Measurements from ENCODE around the gene NDUFV1. TPM values are rescaled to one million over a fixed set of nuclear protein-coding genes. Genes with fewer than 3 reads are reported as not detected.
"Not testable (repeated sequence)": the region's sequence is repeated elsewhere in the genome, so short reads cannot be mapped to it uniquely, and the experiment has no call there.

Gene NDUFV1
- polyA plus RNA-seq, 6 donors from 2014 or later = 110 to 165 (median 124) TPM

DNA sequence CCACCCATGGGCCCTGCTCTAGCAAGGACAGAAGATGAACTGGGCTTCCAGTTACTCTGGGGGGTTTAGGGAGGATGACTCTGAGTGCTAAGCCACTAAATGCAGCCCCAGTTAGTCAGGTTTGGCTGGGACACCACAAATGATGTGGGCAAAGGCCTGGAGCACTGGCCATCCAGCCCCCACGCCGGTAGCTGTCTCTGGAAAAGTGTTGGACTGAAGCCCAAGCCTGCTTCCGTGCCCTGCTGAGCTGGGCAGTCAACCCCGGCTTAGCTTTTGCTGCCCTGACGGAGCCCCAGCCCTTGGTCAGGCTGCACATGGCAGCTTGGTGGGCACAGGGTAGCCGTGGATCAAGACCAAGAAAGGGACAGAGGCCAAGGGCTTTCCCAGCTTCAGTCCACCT lies 28.8 kb upstream of the NDUFV1 start:
- peaks cover 11 to 28% (median 12%) of the 10 kb centered on the region in 3 donors for H3K27me3 Mint-ChIP-seq
- no peaks in the 10 kb centered on the region for H3K36me3 Mint-ChIP-seq

DNA sequence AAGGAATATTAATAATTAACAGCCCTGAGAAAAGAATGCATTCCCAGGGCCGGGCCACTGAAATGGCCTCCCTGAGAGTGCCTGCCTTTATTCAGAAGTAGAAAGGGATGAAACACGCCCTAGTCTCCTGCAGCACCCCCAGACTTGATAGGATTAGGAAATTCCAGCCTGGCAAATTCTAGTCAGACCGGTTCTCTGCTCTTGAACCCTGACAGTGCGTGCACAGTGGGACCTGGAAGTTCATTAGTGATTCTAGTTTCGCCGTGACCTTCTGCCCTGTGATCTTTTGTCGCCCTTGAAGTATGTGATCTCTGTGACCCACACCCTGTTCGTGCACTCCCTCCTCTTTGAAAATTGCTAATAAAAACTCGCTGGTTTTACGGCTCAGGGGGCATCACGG lies 25.3 kb upstream of the NDUFV1 start:
- Mint-ChIP-seq H3K9me3 (no peaks in the 10 kb centered on the region), H3K27ac (no peak overlapping the region), H3K36me3 (no peaks in the 10 kb centered on the region), H3K4me1 (peaks cover 52 to 58% (median 52%) of the 10 kb centered on the region in 3 donors), H3K4me3 (peak overlapping the region in 4 of 8 donors; percentile 15 to 84 (median 30)), H3K27me3 (peaks cover 4 to 11% (median 5%) of the 10 kb centered on the region in 3 donors)
- DNase-seq (no peak), ATAC-seq (ENCODE audit: low read depth in 2 of 2) (no peak)

More for the DNA sequence above, 28.8 kb upstream of the NDUFV1 start:
- DNase-seq = no peak
- Mint-ChIP-seq H3K9me3 (no peaks in the 10 kb centered on the region), H3K4me3 (no peak overlapping the region), H3K4me1 (peaks cover 27 to 33% (median 28%) of the 10 kb centered on the region in 3 donors), H3K27ac (no peak overlapping the region)
- no peak for ATAC-seq (ENCODE audit: low read depth in 2 of 2)

DNA sequence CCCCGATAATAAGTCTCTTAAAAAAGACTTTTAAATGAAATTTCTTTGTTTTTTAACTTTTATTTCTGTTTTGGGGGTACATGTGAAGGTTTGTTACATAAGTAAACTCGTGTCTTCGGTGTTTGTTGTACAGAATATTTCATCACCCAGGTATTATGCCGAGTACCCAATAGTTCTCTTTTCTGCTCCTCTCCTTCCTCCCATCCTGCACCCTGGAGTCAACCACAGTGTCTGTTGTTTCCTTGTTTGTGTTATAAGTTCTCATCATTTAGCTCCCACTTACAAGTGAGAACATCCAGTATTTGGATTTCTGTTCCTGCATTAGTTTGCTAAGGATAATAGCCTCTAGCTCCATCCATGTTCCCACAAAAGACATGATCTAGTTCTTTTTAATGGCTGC lies 24.7 kb upstream of the NDUFV1 start:
- Mint-ChIP-seq H3K4me3 (peak overlapping the region in 7 of 8 donors; percentile 8 to 90 (median 77)), H3K27ac (peak overlapping the region in 1 of 6 donors; percentile 89), H3K36me3 (no peaks in the 10 kb centered on the region), H3K4me1 (peaks cover 57 to 63% (median 57%) of the 10 kb centered on the region in 3 donors), H3K27me3 (peaks cover 0 to 6% (median 4%) of the 10 kb centered on the region in 3 donors), H3K9me3 (no peaks in the 10 kb centered on the region)
- no peak for ATAC-seq (ENCODE audit: low read depth in 2 of 2)
- no peak for DNase-seq

DNA sequence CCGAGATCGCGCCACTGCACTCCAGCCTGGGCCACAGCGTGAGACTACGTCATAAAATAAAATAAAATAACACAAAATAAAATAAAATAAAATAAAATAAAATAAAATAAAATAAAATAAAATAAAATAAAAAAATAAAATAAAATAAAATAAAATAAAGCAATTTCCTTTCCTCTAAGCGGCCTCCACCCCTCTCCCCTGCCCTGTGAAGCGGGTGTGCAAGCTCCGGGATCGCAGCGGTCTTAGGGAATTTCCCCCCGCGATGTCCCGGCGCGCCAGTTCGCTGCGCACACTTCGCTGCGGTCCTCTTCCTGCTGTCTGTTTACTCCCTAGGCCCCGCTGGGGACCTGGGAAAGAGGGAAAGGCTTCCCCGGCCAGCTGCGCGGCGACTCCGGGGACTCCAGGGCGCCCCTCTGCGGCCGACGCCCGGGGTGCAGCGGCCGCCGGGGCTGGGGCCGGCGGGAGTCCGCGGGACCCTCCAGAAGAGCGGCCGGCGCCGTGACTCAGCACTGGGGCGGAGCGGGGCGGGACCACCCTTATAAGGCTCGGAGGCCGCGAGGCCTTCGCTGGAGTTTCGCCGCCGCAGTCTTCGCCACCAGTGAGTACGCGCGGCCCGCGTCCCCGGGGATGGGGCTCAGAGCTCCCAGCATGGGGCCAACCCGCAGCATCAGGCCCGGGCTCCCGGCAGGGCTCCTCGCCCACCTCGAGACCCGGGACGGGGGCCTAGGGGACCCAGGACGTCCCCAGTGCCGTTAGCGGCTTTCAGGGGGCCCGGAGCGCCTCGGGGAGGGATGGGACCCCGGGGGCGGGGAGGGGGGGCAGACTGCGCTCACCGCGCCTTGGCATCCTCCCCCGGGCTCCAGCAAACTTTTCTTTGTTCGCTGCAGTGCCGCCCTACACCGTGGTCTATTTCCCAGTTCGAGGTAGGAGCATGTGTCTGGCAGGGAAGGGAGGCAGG lies 23.2 kb upstream of the NDUFV1 start, which contains the start of gene GSTP1:
Gene GSTP1 (plus strand): TSS at position 566 of the 958 bp plus-strand sequence. CDS start 32 bp downstream, at position 598.
- Mint-ChIP-seq H3K4me1 (peaks cover 68 to 79% (median 73%) of the 10 kb centered on the region in 3 donors), H3K27ac (peak within 1 kb of the TSS; percentile 66 to 97 (median 91)), H3K9me3 (peaks cover 0 to 3% (median 0%) of the 10 kb centered on the region in 7 donors), H3K36me3 (no peaks in the 10 kb centered on the region), H3K27me3 (peaks cover 0 to 4% (median 0%) of the 10 kb centered on the region in 3 donors), H3K4me3 (peak within 1 kb of the TSS; percentile 64 to 96 (median 88))
- peak; percentile 66 for DNase-seq
- peak; percentile 46 to 52 for ATAC-seq (ENCODE audit: low read depth in 2 of 2)

DNA sequence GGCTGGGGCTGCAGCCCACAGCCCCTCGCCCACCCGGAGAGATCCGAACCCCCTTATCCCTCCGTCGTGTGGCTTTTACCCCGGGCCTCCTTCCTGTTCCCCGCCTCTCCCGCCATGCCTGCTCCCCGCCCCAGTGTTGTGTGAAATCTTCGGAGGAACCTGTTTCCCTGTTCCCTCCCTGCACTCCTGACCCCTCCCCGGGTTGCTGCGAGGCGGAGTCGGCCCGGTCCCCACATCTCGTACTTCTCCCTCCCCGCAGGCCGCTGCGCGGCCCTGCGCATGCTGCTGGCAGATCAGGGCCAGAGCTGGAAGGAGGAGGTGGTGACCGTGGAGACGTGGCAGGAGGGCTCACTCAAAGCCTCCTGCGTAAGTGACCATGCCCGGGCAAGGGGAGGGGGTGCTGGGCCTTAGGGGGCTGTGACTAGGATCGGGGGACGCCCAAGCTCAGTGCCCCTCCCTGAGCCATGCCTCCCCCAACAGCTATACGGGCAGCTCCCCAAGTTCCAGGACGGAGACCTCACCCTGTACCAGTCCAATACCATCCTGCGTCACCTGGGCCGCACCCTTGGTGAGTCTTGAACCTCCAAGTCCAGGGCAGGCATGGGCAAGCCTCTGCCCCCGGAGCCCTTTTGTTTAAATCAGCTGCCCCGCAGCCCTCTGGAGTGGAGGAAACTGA lies 22.4 kb upstream of the NDUFV1 start:
- Mint-ChIP-seq H3K27me3 (peaks cover 0 to under 1% (median 0%) of the 10 kb centered on the region in 3 donors), H3K4me1 (peaks cover 68 to 74% (median 74%) of the 10 kb centered on the region in 3 donors), H3K4me3 (peak overlapping the region; percentile 61 to 92 (median 81)), H3K9me3 (peaks cover 0 to 3% (median 0%) of the 10 kb centered on the region in 7 donors), H3K27ac (peak overlapping the region; percentile 66 to 97 (median 90)), H3K36me3 (no peaks in the 10 kb centered on the region)
- ATAC-seq (ENCODE audit: low read depth in 2 of 2) = no peak
- peak; percentile 23 for DNase-seq

DNA sequence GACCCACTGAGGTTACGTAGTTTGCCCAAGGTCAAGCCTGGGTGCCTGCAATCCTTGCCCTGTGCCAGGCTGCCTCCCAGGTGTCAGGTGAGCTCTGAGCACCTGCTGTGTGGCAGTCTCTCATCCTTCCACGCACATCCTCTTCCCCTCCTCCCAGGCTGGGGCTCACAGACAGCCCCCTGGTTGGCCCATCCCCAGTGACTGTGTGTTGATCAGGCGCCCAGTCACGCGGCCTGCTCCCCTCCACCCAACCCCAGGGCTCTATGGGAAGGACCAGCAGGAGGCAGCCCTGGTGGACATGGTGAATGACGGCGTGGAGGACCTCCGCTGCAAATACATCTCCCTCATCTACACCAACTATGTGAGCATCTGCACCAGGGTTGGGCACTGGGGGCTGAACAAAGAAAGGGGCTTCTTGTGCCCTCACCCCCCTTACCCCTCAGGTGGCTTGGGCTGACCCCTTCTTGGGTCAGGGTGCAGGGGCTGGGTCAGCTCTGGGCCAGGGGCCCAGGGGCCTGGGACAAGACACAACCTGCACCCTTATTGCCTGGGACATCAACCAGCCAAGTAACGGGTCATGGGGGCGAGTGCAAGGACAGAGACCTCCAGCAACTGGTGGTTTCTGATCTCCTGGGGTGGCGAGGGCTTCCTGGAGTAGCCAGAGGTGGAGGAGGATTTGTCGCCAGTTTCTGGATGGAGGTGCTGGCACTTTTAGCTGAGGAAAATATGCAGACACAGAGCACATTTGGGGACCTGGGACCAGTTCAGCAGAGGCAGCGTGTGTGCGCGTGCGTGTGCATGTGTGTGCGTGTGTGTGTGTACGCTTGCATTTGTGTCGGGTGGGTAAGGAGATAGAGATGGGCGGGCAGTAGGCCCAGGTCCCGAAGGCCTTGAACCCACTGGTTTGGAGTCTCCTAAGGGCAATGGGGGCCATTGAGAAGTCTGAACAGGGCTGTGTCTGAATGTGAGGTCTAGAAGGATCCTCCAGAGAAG lies 21.6 kb upstream of the NDUFV1 start:
- Mint-ChIP-seq H3K4me3 (peak overlapping the region; percentile 61 to 92 (median 81)), H3K9me3 (peaks cover 0 to 3% (median 0%) of the 10 kb centered on the region in 7 donors), H3K27me3 (no peaks in the 10 kb centered on the region), H3K36me3 (no peaks in the 10 kb centered on the region), H3K4me1 (peaks cover 64 to 74% (median 70%) of the 10 kb centered on the region in 3 donors), H3K27ac (peak overlapping the region; percentile 51 to 97 (median 91))
- peak; percentile 57 for DNase-seq
- ATAC-seq (ENCODE audit: low read depth in 2 of 2) = peak; percentile 9 to 13

DNA sequence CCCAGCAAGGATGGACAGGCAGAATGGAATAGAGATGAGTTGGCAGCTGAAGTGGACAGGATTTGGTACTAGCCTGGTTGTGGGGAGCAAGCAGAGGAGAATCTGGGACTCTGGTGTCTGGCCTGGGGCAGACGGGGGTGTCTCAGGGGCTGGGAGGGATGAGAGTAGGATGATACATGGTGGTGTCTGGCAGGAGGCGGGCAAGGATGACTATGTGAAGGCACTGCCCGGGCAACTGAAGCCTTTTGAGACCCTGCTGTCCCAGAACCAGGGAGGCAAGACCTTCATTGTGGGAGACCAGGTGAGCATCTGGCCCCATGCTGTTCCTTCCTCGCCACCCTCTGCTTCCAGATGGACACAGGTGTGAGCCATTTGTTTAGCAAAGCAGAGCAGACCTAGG lies 20.8 kb upstream of the NDUFV1 start:
- DNase-seq (no peak), ATAC-seq (ENCODE audit: low read depth in 2 of 2) (no peak)
- Mint-ChIP-seq H3K36me3 (no peaks in the 10 kb centered on the region), H3K27ac (peak overlapping the region; percentile 51 to 97 (median 91)), H3K4me3 (peak overlapping the region; percentile 61 to 92 (median 76)), H3K27me3 (no peaks in the 10 kb centered on the region), H3K4me1 (peaks cover 64 to 81% (median 73%) of the 10 kb centered on the region in 3 donors), H3K9me3 (peaks cover 0 to 3% (median 0%) of the 10 kb centered on the region in 7 donors)

DNA sequence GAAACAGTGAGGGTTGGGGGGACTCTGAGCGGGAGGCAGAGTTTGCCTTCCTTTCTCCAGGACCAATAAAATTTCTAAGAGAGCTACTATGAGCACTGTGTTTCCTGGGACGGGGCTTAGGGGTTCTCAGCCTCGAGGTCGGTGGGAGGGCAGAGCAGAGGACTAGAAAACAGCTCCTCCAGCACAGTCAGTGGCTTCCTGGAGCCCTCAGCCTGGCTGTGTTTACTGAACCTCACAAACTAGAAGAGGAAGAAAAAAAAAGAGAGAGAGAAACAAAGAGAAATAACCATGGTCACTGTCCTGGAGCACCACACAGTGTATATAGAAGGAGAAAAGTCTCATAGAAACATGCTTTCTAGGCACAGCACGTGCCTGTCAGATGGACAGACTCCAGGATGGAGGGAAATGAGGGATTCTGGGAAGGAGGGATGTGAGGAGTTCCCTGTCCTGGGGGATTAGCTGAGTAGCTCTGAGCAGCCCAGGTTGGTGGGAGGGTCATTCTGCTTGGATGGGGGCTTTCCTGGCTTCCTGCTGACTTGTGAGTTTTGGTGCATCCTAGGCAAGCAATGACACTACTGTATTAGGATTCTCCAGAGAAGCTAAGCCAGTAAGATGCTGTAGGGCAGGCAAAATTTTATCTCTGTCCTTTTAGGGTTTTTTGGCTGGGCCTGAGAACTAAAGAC lies 20.0 kb upstream of the NDUFV1 start:
- peak; percentile 51 for DNase-seq

DNA sequence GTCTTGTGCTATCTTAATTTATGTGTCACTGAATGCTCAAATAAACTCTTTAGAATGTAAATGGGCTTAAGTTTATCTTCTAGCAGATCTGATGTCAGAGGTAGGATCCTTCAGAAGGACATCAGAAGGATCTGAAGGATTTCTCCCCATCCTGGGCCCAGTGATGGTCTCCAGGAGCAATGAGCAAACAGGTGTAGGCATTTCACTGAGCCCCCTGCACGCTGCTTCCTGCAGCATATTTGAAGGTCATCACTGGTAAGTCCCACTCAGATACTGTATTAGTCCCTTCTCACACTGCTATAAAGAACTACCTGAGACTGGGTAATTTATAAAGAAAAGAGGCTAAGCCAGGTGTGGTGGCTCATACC lies 18.6 kb upstream of the NDUFV1 start:
- ATAC-seq (ENCODE audit: low read depth in 2 of 2) (peak; percentile 43 to 49), DNase-seq (no peak)
- Mint-ChIP-seq H3K9me3 (peaks cover 0 to 3% (median 0%) of the 10 kb centered on the region in 7 donors), H3K4me1 (peaks cover 55 to 70% (median 68%) of the 10 kb centered on the region in 3 donors), H3K27ac (peak overlapping the region; percentile 70 to 97 (median 96)), H3K27me3 (no peaks in the 10 kb centered on the region), H3K4me3 (peak overlapping the region; percentile 50 to 92 (median 82)), H3K36me3 (no peaks in the 10 kb centered on the region)

More for the DNA sequence above, 20.0 kb upstream of the NDUFV1 start:
- peak; percentile 22 to 25 for ATAC-seq (ENCODE audit: low read depth in 2 of 2)
- peaks cover 64 to 80% (median 73%) of the 10 kb centered on the region in 3 donors for H3K4me1 Mint-ChIP-seq
- no peaks in the 10 kb centered on the region for H3K27me3 Mint-ChIP-seq
- peaks cover 0 to 3% (median 0%) of the 10 kb centered on the region in 7 donors for H3K9me3 Mint-ChIP-seq
- no peaks in the 10 kb centered on the region for H3K36me3 Mint-ChIP-seq
- H3K27ac Mint-ChIP-seq = peak overlapping the region; percentile 89 to 97 (median 96)
- H3K4me3 Mint-ChIP-seq = peak overlapping the region; percentile 50 to 92 (median 71)

DNA sequence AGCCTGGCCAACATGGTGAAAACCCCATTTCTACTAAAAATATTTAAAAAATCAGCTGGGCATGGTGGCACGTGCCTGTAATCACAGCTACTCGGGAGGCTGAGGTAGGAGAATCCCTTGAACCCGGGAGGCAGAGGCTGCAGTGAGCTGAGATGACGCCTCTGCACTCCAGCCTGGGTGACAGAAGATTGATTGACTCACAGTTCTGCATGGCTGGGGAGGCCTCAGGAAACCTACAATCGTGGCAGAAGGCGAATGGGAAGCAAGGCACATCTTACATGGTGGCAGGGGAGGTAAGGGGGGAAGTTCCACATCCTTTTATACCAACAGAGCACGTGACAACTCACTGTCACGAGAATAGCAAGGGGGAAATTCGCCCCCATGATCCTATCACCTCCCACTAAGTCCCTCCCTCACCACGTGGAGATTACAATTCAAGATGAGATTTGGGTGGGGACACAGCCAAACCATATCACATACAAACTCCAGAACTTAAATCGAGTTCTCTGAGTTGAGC lies 17.8 kb upstream of the NDUFV1 start:
- H3K36me3 Mint-ChIP-seq = not testable (repeated sequence)
- peak overlapping the region; percentile 11 to 97 (median 82) for H3K27ac Mint-ChIP-seq
- peak overlapping the region in 4 of 8 donors; percentile 34 to 79 (median 67) for H3K4me3 Mint-ChIP-seq

DNA sequence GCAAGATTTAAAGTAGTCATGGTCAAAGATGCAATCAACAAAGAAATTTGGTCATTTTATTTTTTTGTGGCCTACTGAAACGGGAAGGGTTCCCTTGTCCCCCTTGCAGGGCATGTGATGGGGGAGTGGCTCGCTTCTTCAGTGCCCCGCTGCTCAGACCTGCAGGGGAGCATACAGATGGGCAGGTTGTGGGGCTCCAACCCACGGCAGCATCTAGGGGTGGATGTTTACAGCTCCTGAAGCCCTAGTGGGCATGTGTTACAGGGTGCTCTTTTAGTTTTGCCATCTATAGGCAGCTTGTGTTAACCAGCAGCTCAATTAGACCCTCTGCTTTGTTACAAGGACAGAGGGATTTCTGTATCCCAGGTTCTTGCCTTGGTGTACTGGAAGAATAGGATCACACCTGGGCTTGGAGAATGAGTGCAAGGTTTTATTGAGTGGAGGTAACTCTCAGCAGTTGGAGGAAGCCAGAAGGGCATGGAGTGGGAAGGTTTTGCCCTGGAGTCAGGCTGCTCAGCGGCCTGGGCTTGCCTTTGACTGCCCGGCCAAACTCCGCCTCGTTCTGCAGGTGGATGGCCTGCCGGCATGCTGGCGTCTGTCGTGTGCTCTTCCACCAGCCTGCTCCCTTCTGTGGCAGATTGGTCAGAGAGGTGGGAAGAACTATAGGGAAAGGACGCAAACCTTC lies 13.7 kb upstream of the NDUFV1 start:
- DNase-seq (no peak), ATAC-seq (ENCODE audit: low read depth in 2 of 2) (no peak)
- peak overlapping the region in 1 of 8 donors; percentile 41 for H3K4me3 Mint-ChIP-seq
- H3K9me3 Mint-ChIP-seq = peaks cover 0 to 7% (median 0%) of the 10 kb centered on the region in 7 donors
- peak overlapping the region in 1 of 6 donors; percentile 71 for H3K27ac Mint-ChIP-seq
- H3K4me1 Mint-ChIP-seq = peaks cover 14 to 29% (median 25%) of the 10 kb centered on the region in 3 donors
- H3K27me3 Mint-ChIP-seq = no peaks in the 10 kb centered on the region
- no peaks in the 10 kb centered on the region for H3K36me3 Mint-ChIP-seq

More for the DNA sequence above, 17.8 kb upstream of the NDUFV1 start:
- peaks cover 52 to 68% (median 66%) of the 10 kb centered on the region in 3 donors for H3K4me1 Mint-ChIP-seq
- H3K9me3 Mint-ChIP-seq; H3K27me3 Mint-ChIP-seq; ATAC-seq (ENCODE audit: low read depth in 2 of 2): not testable (repeated sequence)
- peak; percentile 27 for DNase-seq

Data from naive B cell (primary cell).